Hepatocyte (in vitro differentiated cells): ENCODE measurements around the gene RALGPS2.

Source experiments
- EZH2 ChIP-seq: fragments of 200-600 bp; sonication (generic); IDR thresholded peaks from 2 replicates; pipeline ENCODE4 v1.6.1; 2016; ENCODE audit warnings: antibody characterized with exemption, mild to moderate bottlenecking, borderline replicate concordance
- EZH2phosphoT487 ChIP-seq: fragments of 200-600 bp; sonication (generic); IDR thresholded peaks from one replicate; pipeline ENCODE4 v1.6.1; 2018; ENCODE audit warnings: antibody characterized with exemption, mild to moderate bottlenecking, low read depth, moderate library complexity; ENCODE audit not compliant: unreplicated experiment, severe bottlenecking
- TF ChIP-seq, protein P1 (sequence below): fragments of 200-600 bp; sonication (generic); IDR thresholded peaks from 2 replicates; pipeline ENCODE4 v1.5.1; 2016; ENCODE audit warnings: antibody characterized with exemption, mild to moderate bottlenecking; ENCODE audit not compliant: poor library complexity

DNA sequence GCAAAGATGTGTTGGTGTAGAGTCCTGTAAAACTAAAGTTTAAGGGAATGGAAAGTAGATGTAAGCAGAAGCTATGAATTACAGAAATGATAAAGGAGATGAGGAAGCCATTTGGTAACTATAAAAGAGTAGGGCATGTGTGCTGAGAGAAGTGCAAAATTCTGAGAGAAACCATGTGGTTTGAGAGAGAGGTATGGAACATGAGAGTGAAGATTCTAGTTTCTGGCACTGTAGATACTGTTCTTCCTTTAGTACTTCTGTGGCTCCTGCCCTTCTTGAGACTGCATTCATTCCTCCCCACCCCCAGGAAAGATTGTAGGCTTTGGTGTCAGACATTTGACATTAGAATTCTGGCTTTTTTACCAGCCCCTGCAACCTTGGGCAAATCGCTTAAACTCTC lies 15.4 kb downstream of the RALGPS2 start:
- TF ChIP-seq, protein P1, sequence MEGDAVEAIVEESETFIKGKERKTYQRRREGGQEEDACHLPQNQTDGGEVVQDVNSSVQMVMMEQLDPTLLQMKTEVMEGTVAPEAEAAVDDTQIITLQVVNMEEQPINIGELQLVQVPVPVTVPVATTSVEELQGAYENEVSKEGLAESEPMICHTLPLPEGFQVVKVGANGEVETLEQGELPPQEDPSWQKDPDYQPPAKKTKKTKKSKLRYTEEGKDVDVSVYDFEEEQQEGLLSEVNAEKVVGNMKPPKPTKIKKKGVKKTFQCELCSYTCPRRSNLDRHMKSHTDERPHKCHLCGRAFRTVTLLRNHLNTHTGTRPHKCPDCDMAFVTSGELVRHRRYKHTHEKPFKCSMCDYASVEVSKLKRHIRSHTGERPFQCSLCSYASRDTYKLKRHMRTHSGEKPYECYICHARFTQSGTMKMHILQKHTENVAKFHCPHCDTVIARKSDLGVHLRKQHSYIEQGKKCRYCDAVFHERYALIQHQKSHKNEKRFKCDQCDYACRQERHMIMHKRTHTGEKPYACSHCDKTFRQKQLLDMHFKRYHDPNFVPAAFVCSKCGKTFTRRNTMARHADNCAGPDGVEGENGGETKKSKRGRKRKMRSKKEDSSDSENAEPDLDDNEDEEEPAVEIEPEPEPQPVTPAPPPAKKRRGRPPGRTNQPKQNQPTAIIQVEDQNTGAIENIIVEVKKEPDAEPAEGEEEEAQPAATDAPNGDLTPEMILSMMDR: no peak
- no peak for TF ChIP-seq EZH2
- TF ChIP-seq EZH2phosphoT487: no peak
